NK-92 treated with Interleukin-12 subunit alpha and Interleukin-12 subunit beta, amount 100 ng/mL, for 24 hours (cell line): Measurements from ENCODE around the gene PPP2R2B.
"Not testable (repeated sequence)": the region's sequence is repeated elsewhere in the genome, so short reads cannot be mapped to it uniquely, and the experiment has no call there.

Source experiments
- DNase-seq: peaks from one replicate; lab custom pipeline; 2025; lab: John Stamatoyannopoulos, UW

Gene PPP2R2B

DNA sequence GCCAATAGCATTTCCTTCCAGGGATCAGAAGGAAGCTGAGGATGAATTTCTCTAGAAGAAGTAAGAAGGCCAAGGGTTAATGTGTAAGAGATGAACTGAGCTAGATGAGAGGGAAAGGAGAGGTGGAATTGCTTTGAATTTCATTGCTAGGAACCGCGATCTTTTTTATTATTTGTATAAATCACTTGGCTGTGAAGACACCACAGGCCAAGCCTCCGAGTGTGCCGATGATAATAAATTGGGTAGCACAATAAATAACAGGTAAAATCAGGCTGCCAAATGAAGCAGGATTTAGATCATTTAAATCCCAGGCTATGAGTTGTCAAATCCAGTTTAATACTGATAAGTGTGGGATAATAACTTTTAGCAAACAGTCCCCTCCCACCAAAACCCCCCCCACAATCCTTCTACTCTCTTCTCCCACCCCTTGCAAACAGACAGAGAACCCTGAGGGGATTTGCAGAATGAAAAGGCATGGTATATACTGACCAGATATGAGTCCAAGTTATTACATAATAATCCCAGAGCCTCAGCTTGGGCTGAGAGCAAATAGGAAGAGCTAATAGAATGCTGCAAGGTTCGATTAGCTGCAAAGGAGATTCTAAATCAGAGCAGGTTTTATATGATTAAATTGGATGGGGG lies 143.5 kb downstream of the PPP2R2B start:
- DNase-seq: no peak

DNA sequence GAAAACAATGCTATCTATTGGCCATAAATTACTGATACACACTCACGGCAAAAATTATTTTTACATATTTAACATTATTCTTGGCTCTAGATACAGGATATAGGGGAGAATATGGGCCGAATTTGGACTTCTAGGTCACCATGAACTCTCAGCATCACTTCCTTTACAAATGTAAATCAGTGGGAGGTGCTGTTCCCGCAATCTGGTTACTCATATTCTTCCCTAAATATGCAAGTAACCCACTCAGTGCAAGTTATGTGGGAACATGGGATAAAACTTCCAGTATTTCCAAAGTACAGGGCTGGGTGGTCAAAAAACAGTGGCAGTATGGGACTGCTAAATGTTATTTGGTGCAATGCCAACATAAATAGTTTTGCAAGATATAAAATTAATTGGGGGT lies 145.6 kb downstream of the PPP2R2B start:
- DNase-seq: no peak

DNA sequence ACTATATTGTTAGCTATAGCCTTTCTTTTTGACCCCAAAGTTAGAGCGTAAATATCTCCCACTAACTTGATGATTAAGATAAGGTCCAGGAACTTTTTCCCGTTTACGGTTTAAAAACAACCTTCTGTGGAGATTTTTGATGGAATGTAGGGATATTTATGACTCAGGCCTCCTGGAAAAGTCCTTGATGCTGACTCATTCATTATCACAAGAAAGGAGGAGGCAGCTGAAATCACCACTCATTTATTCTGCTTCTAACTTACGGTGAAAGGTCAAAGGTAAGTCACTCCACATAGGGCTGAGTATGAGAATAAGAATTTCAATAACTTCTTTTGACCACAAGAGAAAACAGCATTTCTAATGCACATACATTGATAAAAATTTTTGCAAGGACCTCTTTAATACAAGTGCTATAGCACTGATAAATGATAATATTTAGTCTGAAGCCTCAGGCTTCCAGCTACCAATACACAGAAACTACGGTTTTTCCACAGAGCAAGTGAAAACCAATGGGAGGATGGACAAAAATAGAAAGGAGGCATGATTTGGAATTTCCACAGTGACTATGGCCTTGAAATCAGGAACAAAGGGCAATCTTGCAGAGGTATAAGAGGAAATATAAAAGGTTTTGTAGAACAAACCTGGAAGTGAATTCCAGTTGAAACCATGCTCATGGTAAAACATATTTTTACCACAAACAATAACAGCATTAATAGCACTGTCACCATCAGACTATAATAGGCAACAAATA lies 146.5 kb downstream of the PPP2R2B start:
- DNase-seq: no peak

DNA sequence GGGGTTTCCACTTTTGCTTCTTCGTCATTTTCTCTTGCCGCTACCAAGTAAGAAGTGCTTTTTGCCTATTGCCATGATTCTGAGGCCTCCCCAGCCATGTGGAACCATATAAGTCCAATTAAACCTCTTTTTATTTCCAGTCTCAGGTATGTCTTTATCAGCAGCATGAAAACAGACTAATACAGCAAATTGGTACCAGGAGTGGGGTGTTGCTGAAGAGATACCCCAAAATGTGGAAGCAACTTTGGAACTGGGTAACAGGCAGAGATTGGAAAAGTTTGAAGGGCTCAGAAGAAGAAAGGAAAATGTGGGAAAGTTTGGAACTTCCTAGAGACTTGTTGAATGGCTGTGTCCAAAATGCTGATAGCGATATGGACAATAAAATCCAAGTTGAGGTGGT lies 149.8 kb downstream of the PPP2R2B start:
- not testable (repeated sequence) for DNase-seq

DNA sequence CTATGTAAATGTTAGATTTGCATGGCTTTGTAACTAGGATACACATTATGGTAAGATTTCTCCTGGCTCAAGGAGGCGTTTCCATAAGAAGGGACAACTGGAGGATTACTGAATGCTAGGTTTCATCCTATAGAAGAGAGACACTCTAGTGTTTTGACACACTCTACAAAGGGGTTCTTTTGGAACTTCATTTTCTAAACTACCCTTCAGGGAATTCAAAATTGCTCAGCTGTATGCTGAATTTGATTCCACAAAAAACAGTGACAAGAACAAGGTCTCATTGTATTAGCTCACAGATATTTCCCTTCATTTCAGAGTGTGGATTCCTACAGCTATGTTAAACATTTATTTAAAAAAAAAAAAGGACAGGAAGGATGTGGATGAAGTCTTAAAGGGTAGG lies 151.7 kb downstream of the PPP2R2B start:
- no peak for DNase-seq

DNA sequence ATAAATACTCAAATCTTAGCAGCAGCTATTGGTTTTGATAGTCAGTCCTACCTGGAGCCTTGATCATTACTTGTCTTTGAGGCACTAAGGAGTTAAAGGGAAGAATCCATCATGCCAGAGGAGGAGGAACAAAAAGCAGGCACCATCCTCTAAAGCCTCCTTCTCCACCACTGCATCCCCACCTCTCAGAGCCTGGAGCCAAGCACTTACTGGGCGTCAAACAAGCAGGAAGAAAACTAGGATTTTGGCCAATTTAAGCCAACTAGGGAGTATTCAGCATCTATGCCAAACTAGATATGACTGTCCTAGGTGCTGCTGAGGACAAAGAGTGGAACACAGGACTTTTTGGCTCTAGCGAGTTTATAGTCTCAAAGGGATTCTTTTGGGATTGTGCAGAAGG lies 152.5 kb downstream of the PPP2R2B start:
- no peak for DNase-seq

DNA sequence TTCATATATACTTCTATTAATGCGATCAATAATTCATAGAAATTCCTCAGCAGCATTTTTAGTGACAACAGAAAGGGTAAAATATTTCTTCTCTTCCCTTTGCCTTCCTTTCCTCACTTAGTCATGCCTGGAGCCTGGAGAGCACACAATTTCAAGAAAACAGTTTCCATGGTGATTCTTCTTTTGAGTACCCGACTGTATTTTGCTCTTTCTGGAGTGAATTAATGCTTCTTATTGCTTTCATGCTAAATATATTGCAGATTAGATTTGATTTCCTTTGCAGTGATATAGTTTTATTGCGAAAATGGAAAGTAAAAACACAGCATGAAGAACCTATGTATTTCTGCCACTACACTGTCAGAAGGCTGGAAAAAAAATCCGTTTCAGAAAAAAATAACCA lies 153.5 kb downstream of the PPP2R2B start:
- DNase-seq: no peak

DNA sequence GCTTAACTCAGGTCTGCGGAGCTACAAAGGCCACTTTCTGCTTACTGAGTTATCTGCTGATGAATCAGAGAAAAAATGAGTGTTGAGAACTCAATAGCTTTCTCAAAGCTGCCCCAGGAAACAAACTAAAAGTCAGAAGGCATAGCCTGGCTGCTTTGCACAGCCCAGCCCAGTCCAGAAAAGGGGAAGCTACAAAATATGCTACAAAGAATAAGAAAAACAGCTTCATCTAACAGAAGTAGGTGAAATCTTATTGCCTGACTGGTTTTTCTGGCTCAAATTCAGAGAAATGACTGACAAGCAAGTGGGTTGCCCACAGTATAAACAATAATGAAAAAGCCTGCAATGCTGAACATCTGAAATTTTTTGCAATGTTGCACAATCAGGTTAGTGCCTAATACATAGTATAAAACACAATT lies 156.2 kb downstream of the PPP2R2B start:
- DNase-seq: no peak

DNA sequence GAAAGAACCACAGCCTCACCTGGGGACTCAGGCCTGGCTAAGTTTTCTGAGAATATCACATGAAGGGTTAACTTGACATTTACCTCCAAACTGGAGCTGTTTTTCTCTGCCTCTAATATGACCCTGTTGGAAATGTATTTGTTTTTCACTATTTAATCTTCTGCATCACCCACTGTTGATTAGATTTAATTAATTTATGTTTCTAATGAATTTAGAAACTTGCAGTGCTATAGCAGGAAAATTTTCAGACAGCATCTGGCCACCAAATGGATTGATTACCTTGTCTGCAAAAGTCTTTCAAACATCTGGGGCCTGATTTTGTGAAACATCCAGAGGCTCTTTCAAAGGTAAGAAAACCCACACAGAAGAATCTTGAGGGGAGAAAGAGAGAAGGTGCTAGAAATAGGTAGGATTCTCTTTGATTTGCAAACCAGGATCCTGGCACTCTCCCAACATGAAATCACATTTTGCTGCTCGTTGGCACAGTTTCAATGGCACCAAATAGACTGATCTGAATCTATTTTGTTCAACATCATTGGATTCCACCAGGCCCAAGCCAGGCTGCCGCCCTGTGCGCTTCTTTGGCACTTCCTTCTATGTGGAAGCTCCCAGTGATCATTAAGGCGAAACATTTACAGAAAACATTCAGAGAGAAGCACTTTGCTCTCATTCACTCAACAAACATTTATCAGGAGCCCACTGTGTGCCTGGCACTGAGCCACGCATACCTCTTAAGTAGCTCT lies 157.3 kb downstream of the PPP2R2B start:
- no peak for DNase-seq

DNA sequence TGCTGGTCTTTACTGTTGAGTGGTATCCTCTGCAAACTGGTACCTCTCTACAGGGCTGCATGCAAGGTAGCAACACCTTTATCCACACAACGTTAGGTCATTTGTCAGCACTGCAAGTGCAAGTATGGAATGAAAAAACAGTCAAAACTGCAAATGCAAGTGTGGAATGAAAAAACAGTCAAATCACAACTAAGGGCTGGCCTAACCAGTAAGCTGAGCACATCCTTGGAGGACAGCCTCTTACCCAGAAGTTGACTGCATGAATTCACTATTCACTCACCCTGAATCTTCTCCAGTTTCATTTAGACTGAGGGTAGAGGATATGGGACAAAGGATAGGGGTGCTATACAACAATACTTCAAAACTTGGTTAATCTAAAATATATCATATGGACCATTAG lies 158.4 kb downstream of the PPP2R2B start:
- DNase-seq: no peak

DNA sequence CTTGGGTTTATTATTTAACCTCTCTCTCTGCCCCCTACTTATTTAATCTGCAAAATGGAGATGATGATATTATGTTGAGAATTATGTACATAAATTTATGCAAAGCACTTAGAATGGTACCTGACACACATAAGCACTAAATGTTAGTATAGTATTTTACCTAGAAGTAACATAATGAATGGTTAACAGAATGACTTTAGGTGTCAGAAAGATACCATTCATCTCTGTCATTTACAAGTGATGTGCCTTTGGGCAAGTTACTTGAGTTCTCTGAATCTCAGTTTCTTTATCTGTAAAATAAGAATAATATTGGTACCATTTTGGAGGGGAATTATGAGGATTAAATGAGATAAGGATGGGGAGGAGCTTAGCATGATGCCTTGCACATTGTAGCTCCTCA lies 159.4 kb downstream of the PPP2R2B start:
- DNase-seq: no peak

DNA sequence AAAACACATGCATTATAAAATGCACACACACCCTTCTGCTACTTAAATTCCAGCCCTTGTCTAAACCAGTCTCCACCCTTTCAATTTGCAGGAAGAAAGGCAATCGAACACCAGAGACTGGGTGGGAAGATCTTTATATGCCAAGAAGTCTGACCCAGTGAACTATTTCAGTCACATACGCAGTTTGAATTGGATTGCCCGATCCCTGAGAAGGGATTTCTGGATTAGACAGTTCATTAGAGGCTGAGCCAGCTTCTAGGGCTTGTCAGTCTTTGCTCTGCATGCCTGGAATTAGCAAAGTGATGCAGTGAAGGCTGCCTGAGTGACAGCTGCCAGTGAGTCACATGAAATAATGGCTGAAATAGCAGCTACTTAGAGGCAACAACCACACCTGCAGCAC lies 159.9 kb downstream of the PPP2R2B start:
- DNase-seq: no peak

DNA sequence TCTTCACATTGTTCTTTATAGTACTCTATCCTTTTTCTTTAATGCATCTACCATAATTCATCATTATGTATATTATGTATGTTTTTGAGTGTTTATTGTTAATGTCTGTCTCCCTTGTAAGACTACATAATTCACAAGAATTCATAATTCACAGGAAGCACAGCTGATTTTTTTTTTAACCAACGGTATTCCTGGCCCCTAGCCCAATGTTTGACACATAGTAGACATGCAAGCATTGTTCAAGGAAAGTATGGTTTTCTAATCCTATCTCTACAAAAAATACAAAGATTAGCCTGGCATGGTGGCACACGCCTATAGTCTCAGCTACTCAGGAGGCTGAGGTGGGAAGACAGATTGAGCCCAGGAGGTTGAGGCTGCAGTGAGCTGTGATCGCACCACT lies 160.6 kb downstream of the PPP2R2B start:
- no peak for DNase-seq

DNA sequence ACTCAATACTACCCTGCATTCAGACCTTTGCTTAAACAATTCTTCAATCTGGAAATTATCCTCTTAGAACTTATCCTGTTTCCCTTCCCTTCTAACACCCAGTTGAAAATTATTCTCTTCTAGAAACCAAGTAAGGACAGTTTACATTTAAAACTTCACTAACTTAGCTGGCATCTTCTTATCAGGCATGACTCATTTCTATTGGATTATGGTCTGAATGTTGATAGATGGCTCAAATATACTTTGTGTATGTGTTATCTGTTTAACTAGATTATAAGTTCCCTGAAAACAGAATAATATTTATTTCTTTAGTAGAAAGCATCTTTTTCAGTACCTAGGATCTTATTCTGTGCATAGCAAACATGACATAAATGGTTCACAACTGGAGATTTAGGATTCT lies 161.9 kb downstream of the PPP2R2B start:
- no peak for DNase-seq

DNA sequence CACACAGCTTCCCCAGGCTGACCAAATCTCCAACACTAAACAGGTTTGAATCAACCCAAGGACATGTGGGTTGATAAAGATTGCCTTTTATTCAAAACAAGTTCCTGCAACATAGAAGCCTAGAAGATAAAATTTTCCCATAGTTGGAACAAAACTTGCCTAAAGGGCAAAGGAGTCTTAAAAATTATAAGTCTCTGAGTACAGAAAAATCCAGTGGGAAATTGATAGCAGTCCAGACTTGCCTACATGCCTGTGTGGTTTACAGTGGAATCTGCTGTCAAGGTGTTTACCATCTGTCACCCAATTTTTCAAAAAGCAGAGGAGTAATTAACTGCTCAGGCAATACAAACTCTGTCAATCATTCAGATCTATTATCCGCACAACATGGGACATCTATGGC lies 168.2 kb downstream of the PPP2R2B start:
- no peak for DNase-seq

DNA sequence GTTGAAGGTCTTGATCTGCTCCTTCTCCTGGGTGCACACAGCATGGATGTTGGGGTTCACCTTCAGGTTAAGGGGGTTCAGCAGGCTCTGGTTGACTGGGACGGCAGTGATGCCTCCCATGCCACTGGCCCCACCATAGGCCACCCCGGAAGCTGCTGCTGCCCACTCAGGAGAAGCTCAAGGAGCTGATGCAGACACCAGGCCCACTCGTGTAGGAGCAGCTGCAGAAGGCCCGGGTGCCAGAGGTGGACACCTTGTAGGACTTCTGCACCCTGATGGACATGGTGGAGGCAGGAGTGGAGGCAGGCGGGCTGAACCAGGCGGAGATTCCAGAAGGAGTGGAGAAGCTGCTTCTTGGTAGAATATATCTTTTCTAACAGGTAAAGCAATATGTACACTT lies 171.2 kb downstream of the PPP2R2B start:
- DNase-seq: no peak

DNA sequence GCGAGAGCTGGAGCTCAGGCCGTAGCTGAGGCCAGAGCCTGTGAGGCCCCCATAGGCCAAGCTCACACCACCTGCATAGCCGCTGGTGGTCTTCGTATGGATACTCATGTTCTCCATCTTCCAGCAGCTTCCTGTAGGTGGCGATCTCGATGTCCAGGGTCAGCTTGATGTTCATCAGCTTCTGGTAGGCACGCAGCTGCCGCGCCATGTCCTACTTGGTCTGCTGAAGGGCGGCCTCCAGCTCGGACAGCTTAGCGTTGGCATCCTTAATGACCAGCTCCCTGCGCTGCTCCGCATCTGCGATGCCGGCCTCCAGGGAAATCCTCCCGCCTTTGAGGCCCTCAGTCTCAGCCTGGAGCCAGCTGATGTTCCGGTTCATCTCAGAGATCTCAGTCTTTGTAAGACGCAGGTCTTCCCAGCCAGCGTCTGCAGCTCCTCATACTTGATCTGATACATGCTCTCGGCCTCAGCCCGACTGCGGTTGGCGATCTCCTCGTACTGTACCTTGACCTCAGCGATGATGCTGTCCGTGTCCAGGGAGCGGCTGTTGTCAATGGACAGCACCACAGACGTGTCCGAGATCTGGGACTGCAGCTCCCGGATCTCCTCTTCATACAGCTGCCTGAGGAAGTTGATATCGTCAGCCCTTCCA lies 172.1 kb downstream of the PPP2R2B start:
- DNase-seq: peak; percentile 3

DNA sequence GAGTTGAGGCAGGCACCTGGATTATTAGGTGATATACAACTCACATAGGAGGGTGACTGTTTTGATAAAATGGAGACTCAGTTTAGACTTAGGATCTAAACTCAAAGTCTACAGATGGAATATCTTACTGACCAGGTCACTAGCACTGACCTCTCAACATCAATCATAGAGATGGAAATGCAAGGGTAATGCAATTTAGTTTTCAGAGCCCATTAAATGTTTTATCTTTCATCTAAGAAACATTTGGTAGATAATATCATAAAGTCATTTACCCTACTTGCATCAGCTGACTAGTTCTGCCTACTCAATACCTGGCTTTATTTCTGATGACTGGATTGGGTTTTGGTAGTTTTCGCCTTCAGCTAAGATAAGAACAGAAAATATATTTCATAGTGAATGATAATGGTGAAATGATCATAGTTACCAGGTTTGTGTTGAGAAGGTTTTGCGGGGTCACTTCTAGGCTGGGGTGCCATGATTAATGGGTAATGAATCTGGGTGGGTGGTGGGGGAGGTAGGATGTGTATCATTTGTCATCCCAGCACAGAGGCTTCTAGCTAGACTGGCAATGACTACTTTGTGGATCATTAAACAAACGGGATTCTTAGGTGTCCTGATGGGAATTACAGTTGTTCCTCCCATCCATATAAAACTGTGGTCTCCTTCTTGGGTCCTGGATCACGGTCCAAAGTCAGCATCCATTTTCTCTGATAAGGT lies 173.4 kb downstream of the PPP2R2B start:
- DNase-seq: no peak

DNA sequence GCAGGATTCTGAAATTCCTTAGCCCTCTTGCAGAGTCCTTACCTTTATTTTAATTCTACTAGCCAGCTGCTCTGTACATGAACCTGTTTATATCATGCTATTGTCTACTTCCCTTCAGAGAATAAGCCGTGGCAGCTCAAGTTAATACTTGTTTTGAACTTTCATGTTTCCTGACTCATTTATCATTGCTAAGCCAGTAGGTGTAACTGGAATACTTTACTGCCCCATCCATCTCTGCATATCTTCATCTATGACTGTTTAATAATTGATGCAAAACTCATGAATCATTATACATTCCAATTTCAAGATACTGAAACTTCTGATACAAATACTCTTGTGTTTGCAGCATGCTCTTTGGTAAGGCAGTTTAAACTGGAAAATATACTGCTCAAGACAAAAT lies 174.7 kb downstream of the PPP2R2B start:
- DNase-seq: no peak

DNA sequence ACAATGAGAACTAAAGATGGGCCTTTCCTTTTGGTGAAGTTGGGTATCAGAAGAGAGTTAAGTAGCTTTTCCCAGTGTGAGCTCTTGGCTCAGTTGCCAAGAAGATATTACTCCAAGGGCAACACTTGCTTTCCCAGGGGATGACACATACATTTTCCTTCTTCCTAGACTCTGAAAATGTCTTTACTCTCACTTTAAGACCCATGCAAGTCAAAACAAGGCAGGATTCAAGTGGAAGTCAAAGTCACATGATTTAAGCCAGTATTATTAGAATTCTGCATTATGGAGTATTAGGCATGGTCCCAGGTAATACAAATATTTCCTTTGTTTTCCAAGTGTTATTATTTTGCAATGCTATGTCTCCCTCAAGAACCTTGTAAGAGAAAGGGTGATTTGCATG lies 175.1 kb downstream of the PPP2R2B start:
- DNase-seq: no peak

DNA sequence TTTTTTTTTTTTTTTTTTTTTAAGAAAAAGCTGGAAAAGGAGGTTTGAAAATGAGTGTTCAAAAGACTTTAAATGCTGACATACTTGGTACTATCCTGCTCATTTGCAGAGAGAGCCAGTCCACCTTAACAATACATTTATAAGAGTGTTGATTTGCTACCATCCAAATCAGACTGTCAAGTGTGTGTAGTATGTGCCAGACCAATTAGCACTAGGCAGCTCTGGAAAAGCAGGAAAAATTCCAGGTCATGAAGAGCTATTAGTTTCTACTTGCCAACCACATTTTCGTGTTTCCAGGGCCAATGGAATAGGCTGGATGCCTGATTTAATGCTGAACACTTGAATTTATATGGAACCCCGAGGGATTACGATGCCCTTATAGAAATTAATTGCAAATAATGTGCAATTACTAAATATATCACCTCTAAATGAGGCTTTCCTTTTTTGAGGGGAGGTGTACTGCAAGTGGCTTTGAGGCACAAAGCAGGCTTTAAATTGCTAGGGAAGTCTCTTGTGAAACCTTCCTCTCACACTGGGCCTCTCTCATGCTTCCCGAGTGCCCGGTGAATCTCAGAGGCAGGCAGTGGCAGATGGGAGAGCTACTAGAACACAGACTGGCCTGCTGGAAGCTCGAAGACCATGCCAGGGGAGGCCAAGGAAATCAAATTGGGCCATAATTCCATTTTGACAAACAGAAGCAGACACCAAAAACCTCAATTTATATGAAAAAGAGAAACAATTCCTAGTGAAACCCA lies 178.7 kb downstream of the PPP2R2B start:
- no peak for DNase-seq
